GM19372 (cell line): ENCODE results near the gene CLCN3.
"Not testable (repeated sequence)": the region's sequence is repeated elsewhere in the genome, so short reads cannot be mapped to it uniquely, and the experiment has no call there.

Source experiments
- ATAC-seq: cut with Tn5 transposase; IDR thresholded peaks from one replicate; pipeline ENCODE4 v1.9.1; 2021; ENCODE audit warnings: mild to moderate bottlenecking, low read depth, moderate library complexity; ENCODE audit not compliant: unreplicated experiment

The CLCN3 gene

GRCh38 chr4:169682372-169683047 lies 62.1 kb downstream of the CLCN3 start:
- no peak for ATAC-seq

DNA sequence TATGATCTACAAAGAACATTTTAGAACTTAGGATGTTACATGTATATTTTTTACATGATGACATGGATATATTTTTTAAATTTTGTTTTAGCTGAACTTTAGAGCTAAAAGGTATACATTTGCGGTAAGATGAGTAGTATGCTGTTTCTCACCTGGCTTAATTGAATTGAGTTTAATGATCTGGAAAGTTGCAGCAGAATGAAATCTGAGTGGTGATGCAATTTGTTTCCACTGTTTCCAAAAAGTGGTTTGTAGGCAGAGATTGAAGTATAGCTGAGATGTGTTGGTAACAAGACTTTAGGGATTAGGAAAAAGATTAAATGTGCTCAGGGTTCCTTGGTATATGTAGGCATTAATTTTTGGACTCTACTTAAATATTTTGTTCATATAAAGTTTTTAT lies 69.3 kb downstream of the CLCN3 start:
- ATAC-seq = no peak

DNA sequence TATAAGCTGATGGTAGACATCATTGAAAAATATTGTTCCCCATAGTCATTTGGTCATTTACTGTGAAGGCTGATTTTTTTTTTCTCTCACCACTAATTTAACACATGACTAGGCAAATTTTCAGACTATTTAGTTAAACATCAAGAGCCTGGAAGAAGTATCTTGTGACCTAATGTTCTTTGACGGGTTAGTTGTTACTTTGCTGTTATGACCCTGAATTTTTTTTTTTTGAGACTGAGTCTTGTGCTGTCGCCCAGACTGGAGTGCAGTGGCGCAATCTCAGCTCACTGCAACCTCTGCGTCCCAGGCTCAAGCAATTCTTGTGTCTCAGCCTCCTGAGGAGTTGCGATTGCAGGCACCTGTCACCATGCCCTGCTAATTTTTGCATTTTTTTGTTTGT lies 70.4 kb downstream of the CLCN3 start:
- no peak for ATAC-seq

GRCh38 chr4:169698331-169698730 lies 78.0 kb downstream of the CLCN3 start:
- ATAC-seq = no peak

- ATAC-seq = no peak
Measured at GRCh38 chr4:169707958-169708643, 87.7 kb downstream of the CLCN3 start.

GRCh38 chr4:169715826-169716225 lies 95.4 kb downstream of the CLCN3 start:
- no peak for ATAC-seq

- no peak for ATAC-seq
Measured at GRCh38 chr4:169716677-169717076, 96.3 kb downstream of the CLCN3 start.

DNA sequence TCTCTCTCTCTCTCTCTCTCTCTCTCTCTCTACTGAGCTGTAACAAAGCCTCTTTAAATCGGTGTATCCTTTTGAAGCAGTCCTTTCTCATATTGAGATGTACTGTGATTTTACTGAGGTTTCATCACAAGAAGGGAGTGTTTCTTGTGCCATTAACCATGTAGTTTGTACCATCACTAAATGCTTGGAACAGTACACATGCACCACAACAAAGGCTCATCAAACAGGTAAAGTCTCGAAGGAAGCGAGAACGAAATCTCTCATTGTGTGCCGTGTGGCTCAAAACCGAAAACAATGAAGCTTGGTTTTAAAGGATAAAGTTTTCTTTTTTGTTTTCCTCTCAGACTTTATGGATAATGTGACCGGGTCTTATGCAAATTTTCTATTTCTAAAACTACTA lies 100.2 kb downstream of the CLCN3 start:
- ATAC-seq = no peak

DNA sequence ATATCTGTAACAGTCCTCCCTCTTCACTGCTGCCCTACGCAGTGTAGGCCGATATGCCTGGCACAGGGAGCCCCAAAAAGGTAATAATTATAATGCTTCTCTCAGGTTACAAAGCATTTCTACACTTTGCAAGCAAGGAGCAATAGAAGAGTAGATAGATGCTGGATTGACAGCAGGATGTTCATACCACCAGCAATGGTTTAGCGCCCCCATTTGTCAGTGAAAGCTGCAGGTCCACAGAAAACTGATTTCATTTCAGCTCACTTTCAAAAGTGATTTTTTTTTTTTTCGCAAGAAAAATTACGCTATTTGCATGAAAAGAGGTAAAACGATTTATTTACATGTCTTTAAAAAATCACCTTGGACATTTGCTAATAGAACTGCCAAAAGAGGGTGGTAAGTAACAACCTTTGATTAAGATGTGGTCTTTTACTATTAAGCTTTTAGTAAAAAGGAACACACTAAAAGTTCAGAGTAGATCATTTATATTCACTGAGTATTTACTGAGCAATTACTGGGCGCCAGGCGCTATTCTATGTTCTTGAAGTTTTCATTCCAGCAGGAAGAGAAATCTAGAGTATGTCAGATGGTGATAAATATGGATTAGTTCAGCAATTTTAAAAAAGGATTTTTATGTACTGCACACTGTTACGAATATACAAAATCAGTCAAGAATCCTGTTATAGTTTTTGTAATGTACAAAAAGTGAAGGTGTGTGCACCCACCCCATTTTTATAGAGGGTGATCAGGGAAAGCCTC lies 103.0 kb downstream of the CLCN3 start:
- no peak for ATAC-seq

DNA sequence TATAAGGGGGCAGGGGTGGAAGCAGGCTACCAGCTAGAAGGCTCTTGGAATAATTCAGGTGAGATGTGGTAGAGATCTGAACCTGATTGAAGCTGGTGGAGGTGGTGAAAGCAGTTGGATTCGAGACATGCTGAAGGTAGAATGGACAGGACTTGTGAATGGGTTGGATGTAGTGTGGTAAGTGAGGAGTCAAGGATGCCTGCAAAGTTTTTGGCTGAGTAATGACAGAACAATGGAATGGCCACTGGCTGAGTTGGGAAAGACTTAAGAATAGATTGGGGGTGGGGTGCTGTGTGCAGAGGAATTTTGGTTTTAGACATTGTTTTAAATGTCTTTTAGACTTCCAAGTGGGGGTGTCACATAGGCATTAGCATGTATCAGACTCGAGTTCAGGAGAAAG lies 103.9 kb downstream of the CLCN3 start:
- ATAC-seq = no peak

DNA sequence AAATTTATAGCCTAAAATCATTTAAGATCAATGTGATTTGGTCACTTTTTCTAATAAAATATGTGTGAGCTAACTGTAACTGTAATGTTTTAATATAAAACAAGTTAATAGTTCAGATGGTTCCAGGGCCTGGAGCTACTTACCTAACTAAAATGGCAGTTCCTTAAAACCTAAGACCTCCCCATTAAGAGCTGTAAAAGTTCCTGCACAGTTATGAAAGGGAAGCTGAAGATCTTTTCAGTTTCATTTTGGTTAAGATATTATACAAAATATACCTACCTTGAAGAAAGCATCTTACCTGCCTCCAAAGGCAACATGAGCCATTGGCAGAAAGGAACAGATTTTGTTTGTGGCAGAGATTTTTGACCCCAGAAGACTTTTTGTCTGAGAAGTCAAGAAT lies 107.2 kb downstream of the CLCN3 start:
- ATAC-seq = peak; percentile 45

DNA sequence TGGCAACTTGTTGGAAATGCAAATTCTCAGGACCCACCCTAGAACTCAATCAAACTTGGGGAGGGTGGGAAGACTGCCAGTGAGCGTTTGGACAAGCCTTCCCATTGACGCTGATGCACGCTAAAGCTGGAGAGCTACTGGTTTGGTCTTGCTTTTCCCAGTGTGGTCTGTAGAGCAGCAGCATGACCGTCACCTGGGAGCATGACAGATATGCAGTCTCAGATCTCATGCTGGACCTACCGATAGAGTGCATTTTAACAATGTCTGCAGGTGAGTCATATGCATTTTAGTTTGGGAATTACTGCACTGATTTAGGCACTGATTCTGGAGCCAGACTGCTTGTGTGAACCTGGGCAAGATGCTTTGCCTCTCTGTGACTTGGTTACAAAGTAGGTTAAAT lies 110.2 kb downstream of the CLCN3 start:
- no peak for ATAC-seq

DNA sequence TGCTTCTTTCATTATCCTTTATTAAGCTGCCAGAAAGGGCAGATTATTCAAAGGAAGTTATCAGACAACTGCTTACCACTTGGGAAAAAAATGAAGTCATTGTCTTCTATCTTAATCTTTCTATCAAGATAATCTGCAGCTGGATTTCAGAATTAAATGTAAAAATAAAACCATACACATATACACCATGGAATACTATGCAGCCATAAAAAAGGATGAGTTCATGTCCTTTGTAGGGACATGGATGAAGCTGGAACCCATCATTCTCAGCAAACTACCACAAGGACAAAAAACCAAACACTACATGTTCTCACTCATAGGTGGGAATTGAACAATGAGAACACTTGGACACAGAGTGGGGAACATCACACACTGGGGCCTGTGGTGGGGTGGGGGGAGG lies 118.2 kb downstream of the CLCN3 start:
- not testable (repeated sequence) for ATAC-seq

- ATAC-seq = no peak
Measured at GRCh38 chr4:169741569-169741968, 121.2 kb downstream of the CLCN3 start.

GRCh38 chr4:169744601-169745000 lies 124.2 kb downstream of the CLCN3 start:
- ATAC-seq = no peak

GRCh38 chr4:169745291-169745690 lies 124.9 kb downstream of the CLCN3 start:
- no peak for ATAC-seq

GRCh38 chr4:169756971-169757574 lies 136.7 kb downstream of the CLCN3 start:
- peak; percentile 16 for ATAC-seq

DNA sequence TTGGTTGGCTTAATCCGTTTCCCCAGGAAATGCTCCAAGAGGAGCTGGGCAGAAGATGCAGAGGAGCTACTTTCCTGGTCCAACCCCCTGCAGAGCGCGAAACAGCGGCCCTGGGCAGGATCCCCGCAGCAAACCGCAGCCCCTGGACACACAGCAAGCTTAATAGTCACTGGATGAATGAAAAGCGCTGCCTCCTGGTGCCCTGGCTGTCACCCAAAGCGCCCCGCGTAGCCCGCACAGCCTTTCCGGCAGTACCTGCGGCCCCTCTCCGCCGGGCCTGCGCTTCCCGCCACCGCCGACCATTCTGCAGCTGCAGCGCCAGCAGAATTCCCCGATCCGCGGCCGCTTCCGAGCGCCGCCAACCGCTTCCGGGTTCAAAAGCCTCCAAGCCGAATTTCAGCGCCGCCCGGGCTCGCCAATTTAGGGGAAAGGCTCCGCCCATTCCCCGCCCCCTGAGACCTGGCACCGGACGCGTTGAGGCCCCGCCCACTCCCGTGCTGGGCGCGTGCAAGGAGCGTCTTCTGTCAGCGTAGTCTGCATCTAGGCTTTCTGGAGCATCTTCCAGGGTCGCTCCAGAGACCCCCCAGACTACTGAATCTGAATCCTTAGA lies 137.3 kb downstream of the CLCN3 start, which contains the start of gene HPF1:
HPF1 (minus strand) TSS at position 370 of the 610 bp plus-strand sequence; CDS start at position 303, 67 bp downstream.
- ATAC-seq = peak; percentile 91

DNA sequence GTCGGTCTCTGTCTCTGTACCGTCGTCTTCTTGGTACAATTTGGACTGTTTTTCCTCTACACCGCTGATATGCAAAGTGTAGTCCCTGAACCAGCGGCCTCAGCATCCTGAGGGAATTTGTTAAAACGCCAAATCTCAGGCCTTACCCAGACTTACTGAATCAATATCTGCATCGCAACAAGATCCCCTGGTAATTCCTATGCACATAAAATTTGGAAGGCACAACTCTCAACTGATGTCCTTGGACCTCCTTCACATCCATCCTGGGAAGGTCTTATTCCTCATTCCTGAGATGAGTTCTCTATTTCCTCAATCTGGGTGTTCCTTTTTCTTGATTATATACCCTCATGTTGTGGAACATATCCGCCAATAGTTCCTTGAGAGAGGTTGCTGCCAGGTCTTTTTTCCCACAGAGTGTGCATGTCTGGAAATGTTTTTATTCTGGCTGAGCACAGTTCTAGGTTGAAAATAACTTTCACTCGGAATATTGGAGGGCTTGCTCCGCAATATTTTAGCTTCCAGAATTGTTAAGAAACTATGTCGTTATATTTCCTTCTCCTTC lies 138.1 kb downstream of the CLCN3 start:
- no peak for ATAC-seq

- no peak for ATAC-seq
Measured at GRCh38 chr4:169761846-169762245, 141.5 kb downstream of the CLCN3 start.
